ENCODE data around the gene ING3. TPM values are rescaled to one million over a fixed set of nuclear protein-coding genes. Genes with fewer than 3 reads are reported as not detected.

ING3 gene
- total and polyA plus RNA-seq, 9 of the 15 experiments (the other 6 are each of a cell fraction or from before 2014, with no cell fraction given): 22.8 to 233 (median 50.4) TPM

GRCh38 chr7:120988591-120989256 lies 38.1 kb downstream of the ING3 start, which contains the start of gene CPED1:
Gene CPED1 (plus strand): TSS chr7:120988711. CDS start chr7:120989622, 911 bp downstream.
- Histone ChIP-seq H4K20me1 (replicated peaks; ENCODE audit: control insufficient read depth, insufficient read depth, low read length) (no peaks in the 10 kb centered on the region), H3K79me2 (ENCODE audit: control insufficient read depth, insufficient read depth, low read length) (peaks cover 61% of the 10 kb centered on the region), H3K4me1 (replicated peaks in 1 of 2; ENCODE audit: control insufficient read depth in 2 of 2, insufficient read depth in 2 of 2, low read length in 2 of 2) (peaks cover 9 to 31% of the 10 kb centered on the region in 2 experiments), H3K36me3 (ENCODE audit: control insufficient read depth, insufficient read depth, low read length) (peaks cover 31% of the 10 kb centered on the region), H3K4me2 (ENCODE audit: insufficient read depth, low read length) (peak within 1 kb of the TSS; percentile 92), H3K9me1 (ENCODE audit: control insufficient read depth, insufficient read depth, low read length) (no peaks in the 10 kb centered on the region), H3K27me3 (ENCODE audit: control insufficient read depth in 2 of 2, insufficient read depth in 2 of 2, low read length in 2 of 2) (no peaks in the 10 kb centered on the region), H2AFZ (ENCODE audit: low read depth, low read length) (peak within 1 kb of the TSS; percentile 62), H3K9me3 (replicated peaks; ENCODE audit: control insufficient read depth, insufficient read depth, low read depth, low read length) (no peaks in the 10 kb centered on the region), H3K27ac (ENCODE audit: extremely low read depth, low read depth, low read length) (peak within 1 kb of the TSS; percentile 78), H3K9ac (ENCODE audit: insufficient read depth in 1 of 2, low read depth in 2 of 2, low read length in 2 of 2) (peak within 1 kb of the TSS; percentile 87 to 97), H3K4me3 (peak within 1 kb of the TSS; percentile 63)
- intact Hi-C loops (cut with micrococcal nuclease) (loop anchor here (5.0 to 10.0 kb wide), 4 partner anchors 181 to 556 kb away; partner anchors contain the start of gene FAM3C), in situ Hi-C loops (cut with MboI) (no loop called here)
- TSS peak; percentile 69 for BruUV-seq (replicated peaks)
- ChIA-PET POLR2A (interaction anchor here (0.5 to 5.0 kb wide), 15 partner anchors 8 to 131 kb away, joined by 3 to 56 read pairs (median 4); partner anchors contain the start of genes ING3 and TSPAN12), CTCF (ENCODE audit: low intra/inter-chr PET ratio) (interaction anchor here (2.2 to 8.5 kb wide), 2 partner anchors 90 to 120 kb away, joined by 16 to 129 read pairs; no protein-coding TSS in a partner anchor)
- DNase-seq (ENCODE audit: extremely low read depth in 1 of 4, low spot score in 3 of 4) (peak; percentile 78 to 91 (median 81)), FAIRE-seq (peak; percentile 26), ATAC-seq (peak; percentile 71)
- WGBS (ENCODE audit: insufficient coverage, low coverage, missing lambda C conversion rate): under 1% methylated on average over 27 of the region's 27 CpGs
- no peak for TF ChIP-seq HNRNPK (IDR thresholded peaks at IDR 0.05; ENCODE audit: low read depth, low read length, poor library complexity, severe bottlenecking)
- TF ChIP-seq KLF13 (tag; IDR thresholded peaks at IDR 0.05; ENCODE audit: borderline replicate concordance, low read depth): no peak
- no peak for TF ChIP-seq SFPQ (IDR thresholded peaks at IDR 0.05; ENCODE audit: low read depth, low read length)
- no peak for TF ChIP-seq MAFG (tag; conservative IDR thresholded peaks at IDR 0.05)
- no peak; the same call in 1 of the 2 replicates for TF ChIP-seq EP300 (IDR thresholded peaks at IDR 0.05; ENCODE audit: low read length)
- no peak for TF ChIP-seq STAG1 (CRISPR knock-in tag; IDR thresholded peaks at IDR 0.05; ENCODE audit: borderline replicate concordance)
- no peak for TF ChIP-seq C11orf30 (IDR thresholded peaks at IDR 0.05; ENCODE audit: low read depth)
- 0 out of 2 replicates have a peak, but pooled peaks have one; percentile 41 for TF ChIP-seq NCOA1 (IDR thresholded peaks at IDR 0.05; ENCODE audit: low read depth)
- TF ChIP-seq HDAC3 (IDR thresholded peaks at IDR 0.05; ENCODE audit: borderline replicate concordance, partially characterized antibody): no peak
- no peak for TF ChIP-seq RBM15 (IDR thresholded peaks at IDR 0.05; ENCODE audit: insufficient read depth, low read length)
- TF ChIP-seq ZNF280B (CRISPR knock-in tag; IDR thresholded peaks at IDR 0.05): no peak
- no peak; the same call in 1 of the 2 replicates for TF ChIP-seq SREBF1 (IDR thresholded peaks at IDR 0.05; ENCODE audit: borderline replicate concordance, low read depth, low read length)
- TF ChIP-seq THRB (CRISPR knock-in tag; conservative IDR thresholded peaks at IDR 0.05): no peak; the same call in 1 of the 2 replicates
- no peak for TF ChIP-seq HIVEP1 (CRISPR knock-in tag; IDR thresholded peaks at IDR 0.05)
- no peak for TF ChIP-seq ZNF431 (CRISPR knock-in tag; IDR thresholded peaks at IDR 0.05)
- TF ChIP-seq IFI16 (CRISPR knock-in tag; IDR thresholded peaks at IDR 0.05): peak; percentile 52; the same call in 1 of the 2 replicates
